Measurements from ENCODE around the gene FHIP2A.
"Not testable (repeated sequence)": the region's sequence is repeated elsewhere in the genome, so short reads cannot be mapped to it uniquely, and the experiment has no call there.

Gene FHIP2A, protein sequence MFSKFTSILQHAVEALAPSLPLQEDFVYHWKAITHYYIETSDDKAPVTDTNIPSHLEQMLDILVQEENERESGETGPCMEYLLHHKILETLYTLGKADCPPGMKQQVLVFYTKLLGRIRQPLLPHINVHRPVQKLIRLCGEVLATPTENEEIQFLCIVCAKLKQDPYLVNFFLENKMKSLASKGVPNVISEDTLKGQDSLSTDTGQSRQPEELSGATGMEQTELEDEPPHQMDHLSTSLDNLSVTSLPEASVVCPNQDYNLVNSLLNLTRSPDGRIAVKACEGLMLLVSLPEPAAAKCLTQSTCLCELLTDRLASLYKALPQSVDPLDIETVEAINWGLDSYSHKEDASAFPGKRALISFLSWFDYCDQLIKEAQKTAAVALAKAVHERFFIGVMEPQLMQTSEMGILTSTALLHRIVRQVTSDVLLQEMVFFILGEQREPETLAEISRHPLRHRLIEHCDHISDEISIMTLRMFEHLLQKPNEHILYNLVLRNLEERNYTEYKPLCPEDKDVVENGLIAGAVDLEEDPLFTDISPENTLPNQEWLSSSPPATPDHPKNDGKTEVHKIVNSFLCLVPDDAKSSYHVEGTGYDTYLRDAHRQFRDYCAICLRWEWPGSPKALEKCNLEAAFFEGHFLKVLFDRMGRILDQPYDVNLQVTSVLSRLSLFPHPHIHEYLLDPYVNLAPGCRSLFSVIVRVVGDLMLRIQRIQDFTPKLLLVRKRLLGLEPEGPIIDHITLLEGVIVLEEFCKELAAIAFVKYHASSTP

DNA sequence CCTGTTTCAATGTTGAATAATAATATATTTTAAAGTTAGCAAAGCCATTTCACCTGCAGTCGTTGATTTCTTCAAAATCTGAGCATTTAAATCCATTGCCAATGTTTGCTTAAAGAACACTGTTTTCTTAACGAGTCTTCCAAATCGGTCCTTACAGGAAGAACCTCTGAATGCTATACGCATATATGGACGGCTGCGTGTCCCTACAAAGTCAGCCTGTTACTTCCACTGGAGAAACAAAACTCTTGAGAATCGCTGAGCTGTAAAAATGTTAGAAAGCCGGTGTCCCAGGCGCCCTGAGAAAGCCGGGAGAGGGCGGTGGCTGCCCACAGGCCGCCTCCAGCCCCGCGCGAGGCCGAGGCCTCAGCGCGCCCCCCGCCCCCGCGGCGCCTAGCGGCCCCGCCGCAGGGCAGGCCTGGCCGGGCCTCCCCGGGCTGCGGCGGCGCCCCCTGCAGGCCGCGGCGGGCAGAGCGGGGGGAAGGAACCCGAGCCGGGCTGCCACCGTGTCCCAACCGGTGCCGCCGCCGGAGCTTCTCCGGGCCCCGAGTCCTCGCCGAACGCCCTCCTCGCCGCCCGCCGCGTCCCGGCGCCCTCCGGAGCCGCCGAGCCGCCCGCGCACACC lies at the start of gene FHIP2A:
Gene FHIP2A (plus strand): TSS at position 488 of the 622 bp plus-strand sequence. CDS start 299 bp downstream, outside the sequence.
- DNase-seq, result peak; percentile 87

GRCh38 chr10:114772496-114773196 lies 48.9 kb upstream of the FHIP2A start:
- DNase-seq, result no peak

- DNase-seq, result no peak
These were observed 48.4 kb upstream of the FHIP2A start for GRCh38 chr10:114773197-114773532.

- not testable (repeated sequence) for DNase-seq
These were observed 46.5 kb upstream of the FHIP2A start for GRCh38 chr10:114775082-114775481.

GRCh38 chr10:114777415-114777814 lies 44.2 kb upstream of the FHIP2A start:
- DNase-seq, result no peak

- no peak for DNase-seq
These were observed 41.6 kb upstream of the FHIP2A start for GRCh38 chr10:114779803-114780576.

- no peak for DNase-seq
These were observed 40.9 kb upstream of the FHIP2A start for GRCh38 chr10:114780577-114781184.

DNA sequence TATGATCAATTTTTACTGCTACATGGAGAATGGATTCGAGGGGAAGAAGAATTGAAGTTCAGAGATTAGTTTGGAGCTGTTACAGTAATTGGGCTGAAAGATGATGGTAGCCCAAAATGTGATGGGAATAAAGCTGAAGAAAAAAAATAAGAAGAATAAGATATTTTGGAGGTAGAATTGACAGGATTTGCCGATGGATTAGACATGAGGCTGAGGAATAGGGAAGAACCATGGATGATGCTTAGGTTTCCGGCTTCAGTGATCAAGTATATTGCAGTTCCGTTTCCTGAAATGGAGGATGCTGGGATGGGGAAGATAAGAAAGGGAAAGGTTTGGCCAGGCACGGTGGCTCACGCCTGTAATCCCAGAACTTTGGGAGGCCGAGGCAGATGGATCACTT lies 38.9 kb upstream of the FHIP2A start:
- DNase-seq, result no peak

DNA sequence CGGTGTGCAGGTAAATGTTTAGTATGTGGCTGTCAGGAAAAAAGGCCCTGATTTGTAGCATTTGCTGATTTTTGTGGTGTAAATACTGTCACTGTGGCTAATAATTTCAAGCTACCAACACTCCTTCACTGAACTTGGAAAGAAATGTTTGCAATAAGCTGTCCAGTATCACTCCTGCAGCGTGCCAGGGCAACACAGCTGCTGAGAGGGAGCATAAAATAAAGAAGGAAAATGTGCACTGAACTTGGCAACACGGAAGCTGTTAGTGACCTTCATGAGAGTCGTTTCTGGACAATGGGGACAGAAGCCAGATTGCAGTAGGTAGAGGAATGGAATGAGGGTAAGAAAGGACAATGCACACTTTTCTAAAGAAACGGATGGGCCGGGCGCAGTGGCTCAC lies 37.9 kb upstream of the FHIP2A start:
- DNase-seq, result no peak

- peak; percentile 52 for DNase-seq
These were observed 35.1 kb upstream of the FHIP2A start for GRCh38 chr10:114786492-114786891.

- not testable (repeated sequence) for DNase-seq
These were observed 34.4 kb upstream of the FHIP2A start for GRCh38 chr10:114787131-114787530.

- no peak for DNase-seq
These were observed 29.8 kb upstream of the FHIP2A start for GRCh38 chr10:114791768-114792167.

DNA sequence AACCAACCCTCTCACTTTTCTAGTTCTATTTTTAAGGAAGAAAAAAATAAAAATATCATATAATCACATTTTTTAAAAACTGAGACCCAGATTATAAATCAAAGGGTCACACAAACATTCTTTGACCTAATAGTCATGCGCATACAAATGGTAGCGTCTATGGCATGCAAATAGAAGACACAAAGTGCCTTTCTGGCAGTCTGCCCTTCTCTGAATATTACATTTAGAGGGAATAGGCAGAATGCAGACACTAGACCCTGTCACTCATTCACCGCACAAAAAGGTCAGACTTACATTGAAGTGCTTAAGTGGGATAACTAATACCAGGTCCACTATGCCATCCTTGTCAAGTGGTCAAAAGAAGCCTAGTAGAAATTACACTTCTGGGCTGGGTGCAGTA lies 26.5 kb upstream of the FHIP2A start:
- no peak for DNase-seq

DNA sequence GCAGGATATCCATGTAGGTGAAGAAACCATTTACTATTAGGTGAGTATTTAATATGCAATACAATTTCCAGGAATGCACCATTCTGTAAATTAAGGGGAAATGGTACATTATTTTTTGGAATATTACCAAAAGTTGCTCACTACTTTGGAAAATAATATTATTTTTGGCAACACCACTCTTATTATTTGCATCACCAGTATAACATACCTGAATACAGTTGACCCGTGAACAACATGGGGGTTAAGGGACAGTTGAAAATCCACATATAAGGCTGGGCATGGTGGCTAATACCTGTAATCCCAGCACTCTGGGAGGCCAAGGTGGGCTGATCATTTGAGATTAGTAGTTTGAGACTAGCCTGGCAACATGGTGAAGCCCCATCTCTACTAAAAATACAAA lies 21.2 kb upstream of the FHIP2A start:
- DNase-seq, result no peak

GRCh38 chr10:114801411-114801813 lies 20.2 kb upstream of the FHIP2A start:
- DNase-seq, result peak; percentile 59

GRCh38 chr10:114802177-114802576 lies 19.4 kb upstream of the FHIP2A start:
- no peak for DNase-seq

- DNase-seq, result no peak
These were observed 14.8 kb upstream of the FHIP2A start for GRCh38 chr10:114806562-114807391.

- peak; percentile 31 for DNase-seq
These were observed 12.6 kb upstream of the FHIP2A start for GRCh38 chr10:114808982-114809381.

GRCh38 chr10:114810926-114811325 lies 10.7 kb upstream of the FHIP2A start:
- peak; percentile 31 for DNase-seq

- no peak for DNase-seq
These were observed 9.7 kb upstream of the FHIP2A start for GRCh38 chr10:114811862-114812261.

DNA sequence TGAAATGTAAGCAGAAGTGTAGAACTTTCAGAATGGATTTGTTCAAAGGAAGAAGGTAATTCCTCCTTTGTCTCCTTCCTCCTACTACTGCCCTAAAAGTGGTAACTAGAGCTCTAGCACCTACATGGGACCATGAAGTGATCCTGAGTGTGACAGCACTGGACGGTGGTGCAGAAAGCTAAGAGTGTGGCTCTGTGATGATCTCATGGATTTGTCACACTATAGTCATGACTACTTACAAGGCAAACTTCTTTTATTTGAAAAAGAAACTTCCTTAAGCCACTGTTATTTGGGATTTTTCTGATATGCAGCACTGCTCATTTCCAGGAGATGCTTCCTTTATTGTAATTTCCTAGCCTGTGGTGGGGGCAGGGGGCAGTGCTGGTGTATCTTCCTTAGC lies 5.8 kb upstream of the FHIP2A start:
- DNase-seq, result no peak

Measured in CD4-positive, alpha-beta T cell treated with Interleukin-21 for 1 hour (primary cell).